Calu3 (cell line): Measurements from ENCODE around the gene IFT81. TPM values are rescaled to one million over a fixed set of nuclear protein-coding genes. Genes with fewer than 3 reads are reported as not detected.

ENCODE experiments used
- BruUV-seq: library from RNA; stranded (reverse); fragments of 400-500 nt; replicated peaks from 2 replicates; lab custom pipeline; 2021; lab: Mats Ljungman, UMichigan
- CTCF ChIA-PET: fragments of 300-600 bp; sonication (Branson Sonifier 250); formaldehyde crosslinking; loops from one replicate; lab custom pipeline; 2022; ENCODE audit warnings: antibody characterized with exemption; lab: Charles Lee
- DNase-seq: peaks from one replicate; pipeline ENCODE4 v3.0.0; 2022
- H3K27ac Mint-ChIP-seq: one replicate; pipeline ENCODE4 v1.8.0; 2022; ENCODE audit warnings: mixed read lengths; ENCODE audit not compliant: unreplicated experiment
- H3K27me3 Mint-ChIP-seq: one replicate; pipeline ENCODE4 v1.8.0; 2022; ENCODE audit warnings: mixed read lengths; ENCODE audit not compliant: unreplicated experiment
- H3K36me3 Mint-ChIP-seq: one replicate; pipeline ENCODE4 v1.8.0; 2022; ENCODE audit warnings: mild to moderate bottlenecking, moderate library complexity, mixed read lengths; ENCODE audit not compliant: insufficient read depth, unreplicated experiment
- H3K4me1 Mint-ChIP-seq: one replicate; pipeline ENCODE4 v1.8.0; 2022; ENCODE audit warnings: mild to moderate bottlenecking, low read depth, mixed read lengths; ENCODE audit not compliant: unreplicated experiment
- H3K4me3 Mint-ChIP-seq: one replicate; pipeline ENCODE4 v1.8.0; 2022; ENCODE audit warnings: mild to moderate bottlenecking, low read depth, moderate library complexity, mixed read lengths; ENCODE audit not compliant: unreplicated experiment
- H3K9me3 Mint-ChIP-seq: one replicate; pipeline ENCODE4 v1.8.0; 2022; ENCODE audit warnings: low read depth, mixed read lengths; ENCODE audit not compliant: unreplicated experiment
- intact Hi-C: fragments of 100-400 bp; cut with micrococcal nuclease; formaldehyde crosslinking; loops from one replicate; pipeline ENCODE4 v1.10.0; 2022; ENCODE audit not compliant: unreplicated experiment
- total RNA-seq: library from RNA; stranded (reverse); gene quantifications from 2 replicates; pipeline ENCODE4 v1.2.3, GENCODE V29; 2022
- TF ChIP-seq, protein P1 (sequence below): fragments of 200-600 bp; IDR thresholded peaks from one replicate; pipeline ENCODE4 v1.8.0; 2022; ENCODE audit warnings: antibody characterized with exemption; ENCODE audit not compliant: unreplicated experiment

Gene IFT81
- total RNA-seq, 1 experiment from 2014 or later = 16.4 TPM

DNA sequence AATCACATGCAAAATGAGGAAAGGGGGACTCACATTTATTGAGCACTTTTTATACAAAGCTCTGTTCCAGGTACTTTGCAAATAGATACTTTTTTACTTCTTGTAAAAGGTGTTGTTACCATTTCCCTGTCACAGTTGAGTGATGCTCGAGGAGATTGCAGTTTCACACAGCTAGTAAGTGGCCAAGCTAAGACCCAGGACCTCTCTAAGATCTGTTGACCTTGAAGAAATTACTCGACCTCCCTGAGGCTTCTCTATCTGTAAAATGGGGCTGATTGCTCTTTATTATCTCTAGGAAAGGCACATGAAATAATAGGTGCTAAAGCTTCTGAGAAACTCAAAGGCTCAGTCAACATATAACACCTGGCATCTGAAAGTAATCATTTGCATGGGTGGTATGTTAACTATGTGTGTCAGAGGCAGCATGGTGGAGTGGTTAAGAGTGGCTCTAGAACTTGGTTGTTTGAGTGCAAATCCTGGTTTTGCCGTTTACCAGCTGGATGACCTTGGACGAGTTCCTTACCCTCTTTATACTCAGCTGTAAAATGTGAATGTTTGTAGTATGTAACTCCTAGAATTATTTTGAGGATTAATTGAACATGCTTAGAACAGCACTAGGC is 41.5 kb downstream of the IFT81 start:
- Mint-ChIP-seq H3K27me3 (no peaks in the 10 kb centered on the region), H3K9me3 (no peaks in the 10 kb centered on the region), H3K27ac (no peak overlapping the region), H3K4me3 (no peak overlapping the region), H3K36me3 (no peaks in the 10 kb centered on the region), H3K4me1 (no peaks in the 10 kb centered on the region)
- intact Hi-C loops = no loop called here
- TF ChIP-seq, protein P1, sequence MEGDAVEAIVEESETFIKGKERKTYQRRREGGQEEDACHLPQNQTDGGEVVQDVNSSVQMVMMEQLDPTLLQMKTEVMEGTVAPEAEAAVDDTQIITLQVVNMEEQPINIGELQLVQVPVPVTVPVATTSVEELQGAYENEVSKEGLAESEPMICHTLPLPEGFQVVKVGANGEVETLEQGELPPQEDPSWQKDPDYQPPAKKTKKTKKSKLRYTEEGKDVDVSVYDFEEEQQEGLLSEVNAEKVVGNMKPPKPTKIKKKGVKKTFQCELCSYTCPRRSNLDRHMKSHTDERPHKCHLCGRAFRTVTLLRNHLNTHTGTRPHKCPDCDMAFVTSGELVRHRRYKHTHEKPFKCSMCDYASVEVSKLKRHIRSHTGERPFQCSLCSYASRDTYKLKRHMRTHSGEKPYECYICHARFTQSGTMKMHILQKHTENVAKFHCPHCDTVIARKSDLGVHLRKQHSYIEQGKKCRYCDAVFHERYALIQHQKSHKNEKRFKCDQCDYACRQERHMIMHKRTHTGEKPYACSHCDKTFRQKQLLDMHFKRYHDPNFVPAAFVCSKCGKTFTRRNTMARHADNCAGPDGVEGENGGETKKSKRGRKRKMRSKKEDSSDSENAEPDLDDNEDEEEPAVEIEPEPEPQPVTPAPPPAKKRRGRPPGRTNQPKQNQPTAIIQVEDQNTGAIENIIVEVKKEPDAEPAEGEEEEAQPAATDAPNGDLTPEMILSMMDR = no peak
- CTCF ChIA-PET = interaction anchor here (0.5 kb wide), 1 partner anchor 55 kb away, joined by 4 read pairs; no protein-coding TSS in a partner anchor
- no TSS peak for BruUV-seq
- no peak for DNase-seq

DNA sequence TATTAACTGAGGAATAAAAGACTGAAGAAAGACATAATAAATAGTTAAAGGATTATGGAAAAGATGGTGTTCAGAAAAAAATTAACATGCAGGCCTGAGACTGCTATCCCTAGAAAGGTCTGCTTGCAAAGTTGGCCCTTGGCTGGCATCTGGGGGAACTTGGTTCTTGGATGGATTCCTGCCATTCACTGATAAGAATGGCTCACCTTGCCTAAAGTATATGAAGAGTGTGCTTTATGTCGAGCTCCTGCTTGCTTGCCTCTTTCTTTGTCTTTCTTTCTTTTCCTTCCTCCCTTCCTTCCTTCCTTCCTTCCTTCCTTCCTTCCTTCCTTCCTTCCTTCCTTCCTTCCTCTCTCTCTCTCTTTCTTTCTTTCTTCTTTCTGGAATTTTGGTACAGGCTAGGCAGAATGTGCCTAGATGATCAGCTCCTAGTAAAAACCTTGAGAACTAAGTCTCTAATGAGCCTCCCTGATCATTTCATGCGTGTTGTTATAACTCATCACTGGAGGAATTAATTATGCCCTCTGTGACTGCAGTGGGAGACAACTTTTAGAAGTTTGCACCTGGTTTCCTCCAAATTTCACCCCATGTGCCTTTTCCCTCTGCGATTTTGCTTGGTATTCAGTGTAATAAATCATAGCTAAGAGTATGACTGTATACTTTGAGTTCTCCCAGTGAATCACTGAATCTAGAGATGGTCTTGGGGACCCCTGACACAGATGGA is 44.7 kb downstream of the IFT81 start:
- Mint-ChIP-seq H3K4me3 (no peak overlapping the region), H3K9me3 (no peaks in the 10 kb centered on the region), H3K27ac (no peak overlapping the region), H3K4me1 (no peaks in the 10 kb centered on the region), H3K36me3 (no peaks in the 10 kb centered on the region), H3K27me3 (no peaks in the 10 kb centered on the region)
- intact Hi-C loops = no loop called here
- no peak for DNase-seq
- BruUV-seq = no TSS peak
- TF ChIP-seq, protein P1 = no peak
- CTCF ChIA-PET = interaction anchor here (0.6 kb wide), 1 partner anchor 31 kb away, joined by 3 read pairs; no protein-coding TSS in a partner anchor

DNA sequence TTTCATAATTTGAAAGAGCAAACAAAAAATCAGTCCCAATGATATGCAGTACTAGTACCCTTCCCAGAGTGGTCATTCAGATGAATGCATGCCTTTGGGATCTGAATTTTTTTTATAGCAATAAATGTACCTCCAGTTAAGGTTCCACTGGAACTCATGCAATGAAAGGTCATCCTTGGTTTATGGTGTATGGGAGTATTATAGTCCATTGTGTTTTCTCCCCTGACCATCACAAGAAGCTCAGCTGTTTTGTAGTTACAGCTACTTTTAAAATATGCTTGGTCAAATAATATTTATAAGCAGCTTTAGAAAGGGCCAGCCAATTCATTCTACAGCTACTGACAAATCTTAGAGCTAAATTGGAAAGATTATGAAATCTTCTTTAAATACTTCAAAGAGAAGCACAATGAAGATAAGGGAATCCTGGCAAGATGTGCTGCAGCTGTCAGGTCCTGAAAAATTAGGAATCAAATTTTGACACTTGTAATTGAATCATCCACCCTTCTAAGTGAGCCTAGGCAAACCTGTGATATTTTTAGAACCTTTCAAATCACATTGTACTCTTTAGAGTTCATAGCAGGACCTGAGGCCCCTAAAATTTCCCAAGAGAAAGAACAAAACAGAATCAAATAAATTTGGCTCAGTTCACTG is 46.5 kb downstream of the IFT81 start:
- Mint-ChIP-seq H3K4me1 (no peaks in the 10 kb centered on the region), H3K4me3 (no peak overlapping the region), H3K27ac (no peak overlapping the region), H3K27me3 (no peaks in the 10 kb centered on the region), H3K36me3 (no peaks in the 10 kb centered on the region), H3K9me3 (no peaks in the 10 kb centered on the region)
- no TSS peak for BruUV-seq
- TF ChIP-seq, protein P1 = no peak
- DNase-seq = no peak
- CTCF ChIA-PET = no interaction called here
- intact Hi-C loops = no loop called here

DNA sequence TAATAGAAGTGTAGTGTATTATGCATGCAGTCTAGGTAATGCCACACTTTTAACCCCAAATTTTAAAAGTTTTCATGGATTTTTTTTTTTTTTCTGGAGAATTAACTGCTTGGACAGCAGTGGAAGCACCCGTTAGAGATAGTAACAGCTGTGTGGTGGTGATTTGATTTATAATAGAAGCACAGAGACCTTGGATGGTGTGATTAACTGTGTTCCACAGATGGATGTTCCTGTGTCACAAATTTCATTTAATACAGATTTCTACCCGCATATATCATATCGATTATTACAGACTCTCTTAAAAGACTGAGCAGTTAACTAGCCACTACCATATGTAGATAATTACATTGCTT is 47.0 kb downstream of the IFT81 start:
- Mint-ChIP-seq H3K4me1 (no peaks in the 10 kb centered on the region), H3K36me3 (no peaks in the 10 kb centered on the region), H3K27ac (no peak overlapping the region), H3K9me3 (no peaks in the 10 kb centered on the region), H3K27me3 (no peaks in the 10 kb centered on the region), H3K4me3 (no peak overlapping the region)
- TF ChIP-seq, protein P1 = no peak
- CTCF ChIA-PET = no interaction called here
- no TSS peak for BruUV-seq
- intact Hi-C loops = no loop called here
- DNase-seq = no peak
